ES-I3 (cell line): Measurements from ENCODE around the gene FAM229A.

Experiments used
- H3K36me3 ChIP-seq: 2 replicates; pipeline ENCODE4 v1.6.1; 2013; ENCODE audit warnings: mild to moderate bottlenecking, low read length, control low read depth, moderate library complexity; ENCODE audit not compliant: insufficient read depth
- H3K4me1 ChIP-seq: 2 replicates; pipeline ENCODE4 v1.6.1; 2013; ENCODE audit warnings: mild to moderate bottlenecking, control low read depth, low read length; ENCODE audit not compliant: insufficient read depth
- H3K9ac ChIP-seq: 2 replicates; pipeline ENCODE4 v1.6.1; 2013; ENCODE audit warnings: low read depth, mild to moderate bottlenecking, low read length, moderate library complexity
- H3K9me3 ChIP-seq: 2 replicates; pipeline ENCODE4 v1.6.1; 2013; ENCODE audit warnings: mild to moderate bottlenecking, low read length, moderate library complexity; ENCODE audit not compliant: control insufficient read depth, insufficient read depth

The FAM229A gene

GRCh38 chr1:32334864-32335534, 27.3 kb downstream of the FAM229A start:
- Histone ChIP-seq H3K9ac (peak overlapping the region; percentile 87), H3K36me3 (peaks cover 11% of the 10 kb centered on the region), H3K9me3 (no peaks in the 10 kb centered on the region), H3K4me1 (peaks cover 22% of the 10 kb centered on the region; the same call in 1 of the 2 replicates)

- peak overlapping the region; percentile 87 for H3K9ac ChIP-seq
- H3K9me3 ChIP-seq, result no peaks in the 10 kb centered on the region
- peaks cover 15% of the 10 kb centered on the region for H3K36me3 ChIP-seq
- peaks cover 22% of the 10 kb centered on the region; the same call in 1 of the 2 replicates for H3K4me1 ChIP-seq
These were observed 27.9 kb downstream of the FAM229A start for GRCh38 chr1:32334274-32334861.

DNA sequence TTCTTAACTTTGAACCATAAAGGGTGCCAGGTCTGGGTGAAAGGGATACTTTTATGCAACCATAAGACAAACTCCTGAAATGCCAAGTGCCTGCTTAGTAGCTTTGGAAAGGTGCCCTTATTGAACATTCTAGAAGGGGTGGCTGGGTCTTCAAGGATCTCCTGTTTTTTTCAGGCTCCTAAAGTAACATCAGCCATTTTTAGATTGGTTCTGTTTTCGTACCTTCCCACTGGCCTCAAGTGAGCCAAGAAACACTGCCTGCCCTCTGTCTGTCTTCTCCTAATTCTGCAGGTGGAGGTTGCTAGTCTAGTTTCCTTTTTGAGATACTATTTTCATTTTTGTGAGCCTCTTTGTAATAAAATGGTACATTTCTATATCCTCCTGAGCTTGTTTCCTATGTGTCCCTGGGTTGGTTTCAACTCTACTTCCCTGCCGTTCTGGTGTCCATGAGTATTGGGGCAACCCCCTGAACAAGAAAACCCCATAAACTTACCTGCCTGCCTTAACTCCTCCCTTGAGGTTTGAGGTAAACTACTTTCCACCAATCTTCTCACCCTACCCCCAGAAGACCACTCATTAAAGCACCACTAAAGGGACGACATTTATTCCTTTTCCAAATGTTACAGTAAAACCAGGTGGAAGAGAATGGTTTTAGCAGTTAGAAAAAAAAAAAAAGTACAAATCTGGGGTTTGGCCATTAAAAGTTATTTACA, 28.9 kb downstream of the FAM229A start:
- no peak overlapping the region for H3K9ac ChIP-seq
- H3K4me1 ChIP-seq, result peaks cover 20% of the 10 kb centered on the region; the same call in 1 of the 2 replicates
- H3K9me3 ChIP-seq, result no peaks in the 10 kb centered on the region
- peaks cover 21% of the 10 kb centered on the region for H3K36me3 ChIP-seq

GRCh38 chr1:32332290-32333079, 29.8 kb downstream of the FAM229A start:
- Histone ChIP-seq H3K36me3 (peaks cover 27% of the 10 kb centered on the region), H3K9me3 (no peaks in the 10 kb centered on the region), H3K9ac (no peak overlapping the region), H3K4me1 (peaks cover 11% of the 10 kb centered on the region; the same call in 1 of the 2 replicates)

DNA sequence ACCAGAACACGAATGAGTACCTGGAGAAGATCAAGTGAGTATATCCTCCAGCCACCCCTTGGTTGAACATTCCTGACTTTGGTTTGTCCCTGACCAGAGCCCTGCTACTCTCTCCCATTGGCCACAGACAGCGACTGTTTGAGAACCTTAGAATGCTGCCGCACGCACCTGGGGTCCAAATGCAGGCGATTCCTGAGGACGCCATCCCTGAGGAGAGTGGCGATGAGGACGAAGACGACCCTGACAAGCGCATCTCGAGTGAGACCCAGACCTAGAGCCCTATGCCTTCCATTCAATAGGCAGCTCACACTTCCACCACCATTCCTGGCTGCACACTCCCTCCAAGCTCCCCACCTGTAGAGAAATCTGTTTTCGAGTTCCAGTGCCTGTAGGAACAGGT, 30.7 kb downstream of the FAM229A start:
- H3K9ac ChIP-seq, result no peak overlapping the region
- 0 out of 2 replicates have a peak, but pooled peaks cover 3% of the 10 kb centered on the region for H3K4me1 ChIP-seq
- H3K36me3 ChIP-seq, result peaks cover 35% of the 10 kb centered on the region
- H3K9me3 ChIP-seq, result no peaks in the 10 kb centered on the region

- H3K9me3 ChIP-seq, result no peaks in the 10 kb centered on the region
- H3K4me1 ChIP-seq, result 0 out of 2 replicates have a peak, but pooled peaks cover 3% of the 10 kb centered on the region
- H3K9ac ChIP-seq, result no peak overlapping the region
- peaks cover 35% of the 10 kb centered on the region for H3K36me3 ChIP-seq
These were observed 31.6 kb downstream of the FAM229A start for GRCh38 chr1:32330558-32331151.

DNA sequence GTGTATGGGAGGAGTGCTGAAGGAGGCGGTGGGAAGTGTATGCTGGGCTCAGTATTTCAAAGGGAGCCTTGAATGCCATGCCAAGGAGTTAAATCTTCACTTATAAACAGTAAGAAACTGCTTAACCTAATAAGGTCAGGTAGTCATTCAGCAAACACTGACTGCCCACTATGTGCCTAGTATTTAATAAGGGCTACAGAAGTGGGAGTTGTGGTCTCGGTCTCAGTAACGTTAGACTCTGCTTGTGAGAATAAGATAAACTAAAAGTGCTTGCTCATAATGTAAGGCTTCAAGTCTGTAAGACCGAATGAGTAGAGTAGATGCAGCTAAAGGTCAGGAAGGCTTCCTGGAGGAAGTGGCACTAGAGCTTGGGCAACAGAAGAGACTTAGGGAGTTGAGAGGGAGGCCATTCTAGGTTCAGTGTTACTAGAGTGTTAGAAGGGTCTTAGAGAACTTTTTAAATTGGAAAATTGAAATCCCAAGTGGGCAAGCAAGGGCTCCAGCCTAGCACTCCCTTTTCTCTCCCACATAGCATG, 32.3 kb downstream of the FAM229A start:
- peaks cover 35% of the 10 kb centered on the region for H3K36me3 ChIP-seq
- H3K9me3 ChIP-seq, result no peaks in the 10 kb centered on the region
- H3K9ac ChIP-seq, result no peak overlapping the region
- 0 out of 2 replicates have a peak, but pooled peaks cover 3% of the 10 kb centered on the region for H3K4me1 ChIP-seq

DNA sequence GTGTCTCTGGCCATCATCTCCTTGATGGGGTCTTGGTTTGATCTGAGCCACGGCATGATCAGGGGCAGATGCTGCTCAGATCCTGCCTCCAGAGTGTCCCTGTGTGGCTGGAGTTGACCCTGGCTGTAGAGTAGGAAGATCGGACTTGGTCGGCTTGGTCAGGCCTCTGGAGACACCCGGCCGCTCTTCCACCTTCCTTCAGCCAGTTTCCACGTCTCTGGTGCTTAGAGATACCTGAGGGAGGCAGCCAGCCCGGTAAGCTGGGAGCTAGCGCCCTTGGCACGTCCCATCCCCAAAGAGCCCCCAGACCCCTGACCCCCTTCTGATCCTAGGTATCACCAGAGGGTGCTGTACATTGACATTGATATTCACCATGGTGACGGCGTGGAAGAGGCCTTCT, 35.1 kb downstream of the FAM229A start:
- no peaks in the 10 kb centered on the region for H3K9me3 ChIP-seq
- H3K36me3 ChIP-seq, result peaks cover 35% of the 10 kb centered on the region
- no peak overlapping the region for H3K9ac ChIP-seq
- no peaks in the 10 kb centered on the region for H3K4me1 ChIP-seq

DNA sequence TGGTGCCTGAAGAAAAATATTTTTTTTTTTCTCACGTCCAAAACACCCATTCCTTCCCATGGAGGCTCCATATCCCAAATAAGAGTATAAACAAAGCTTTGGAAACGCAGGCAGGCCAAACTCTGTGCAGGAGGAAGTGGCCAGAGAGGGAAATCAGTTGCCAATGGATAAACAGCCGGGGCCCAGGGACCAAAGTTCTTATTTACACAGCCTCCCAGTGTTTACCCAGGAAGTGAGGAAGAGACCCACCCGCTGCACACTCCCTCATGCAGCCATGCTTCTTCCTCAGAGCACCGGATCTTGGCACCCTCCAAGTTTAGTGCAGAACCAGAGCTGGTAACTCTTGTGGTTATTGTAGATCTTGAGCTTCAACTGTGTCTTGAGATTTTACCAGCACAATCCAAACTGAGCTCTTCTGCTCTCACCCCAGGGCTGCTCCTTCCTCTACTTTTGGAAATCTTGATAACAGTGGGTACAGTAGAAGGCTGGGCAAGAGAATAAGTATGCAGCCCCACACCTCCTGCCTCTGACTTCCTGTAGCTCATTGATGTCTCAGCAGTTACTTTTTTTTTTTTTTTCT, 40.5 kb downstream of the FAM229A start:
- Histone ChIP-seq H3K36me3 (peaks cover 4% of the 10 kb centered on the region), H3K9ac (no peak overlapping the region), H3K9me3 (no peaks in the 10 kb centered on the region), H3K4me1 (no peaks in the 10 kb centered on the region)

DNA sequence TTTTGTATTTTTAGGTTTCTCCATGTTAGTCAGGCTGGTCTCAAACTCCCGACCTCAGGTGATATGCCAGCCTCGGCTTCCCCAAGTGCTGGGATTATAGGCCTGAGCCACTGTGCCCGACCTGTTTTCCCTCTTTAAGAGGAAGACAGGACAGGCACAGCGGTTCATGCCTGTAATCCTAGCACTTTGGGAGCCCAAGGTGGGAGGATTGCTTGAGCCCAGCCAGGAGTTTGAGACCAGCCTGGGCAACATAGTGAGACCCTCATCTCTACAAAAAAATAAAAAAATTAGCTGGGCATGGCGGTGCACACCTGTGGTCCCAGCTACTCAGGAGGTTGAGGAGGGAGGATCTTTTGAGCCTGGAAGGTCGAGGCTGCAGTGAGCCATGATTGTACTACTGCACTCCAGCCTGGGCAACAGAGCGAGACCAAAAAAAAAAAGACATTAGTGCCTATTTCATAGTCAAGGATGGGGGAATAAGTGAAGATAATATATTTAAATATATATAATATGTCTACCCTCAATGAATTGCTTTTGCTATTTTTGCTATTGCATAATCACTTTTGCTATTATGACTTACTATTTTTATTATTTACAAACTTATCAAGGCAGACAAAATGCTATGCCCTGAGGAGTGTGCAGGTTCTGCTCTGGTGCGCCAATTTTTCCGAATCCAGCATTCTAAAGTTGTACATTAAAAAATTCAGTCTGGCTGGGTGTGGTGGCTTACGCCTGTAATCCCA, 44.0 kb downstream of the FAM229A start:
- Histone ChIP-seq H3K4me1 (no peaks in the 10 kb centered on the region), H3K9me3 (no peaks in the 10 kb centered on the region), H3K36me3 (peaks cover 3% of the 10 kb centered on the region), H3K9ac (no peak overlapping the region)

DNA sequence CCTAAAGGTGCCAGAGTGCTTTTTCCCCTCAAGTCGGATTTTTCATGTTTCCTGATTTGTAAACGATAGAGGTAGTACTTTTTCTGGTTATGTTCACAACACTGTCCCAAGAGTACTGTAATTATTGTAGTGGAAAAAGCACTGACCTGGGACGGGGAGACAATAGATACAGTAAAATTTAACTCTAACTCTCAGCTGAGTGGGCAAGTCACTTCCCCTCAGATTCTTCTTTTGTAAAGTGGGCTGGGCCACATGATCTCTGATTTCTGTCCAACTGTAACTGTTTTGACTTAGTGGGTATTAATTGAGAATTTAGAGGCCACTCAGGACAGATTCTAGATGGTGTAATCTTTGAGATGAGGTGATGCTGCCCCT, 45.4 kb downstream of the FAM229A start:
- Histone ChIP-seq H3K36me3 (peaks cover under 1% of the 10 kb centered on the region), H3K9ac (no peak overlapping the region), H3K9me3 (no peaks in the 10 kb centered on the region), H3K4me1 (no peaks in the 10 kb centered on the region)

DNA sequence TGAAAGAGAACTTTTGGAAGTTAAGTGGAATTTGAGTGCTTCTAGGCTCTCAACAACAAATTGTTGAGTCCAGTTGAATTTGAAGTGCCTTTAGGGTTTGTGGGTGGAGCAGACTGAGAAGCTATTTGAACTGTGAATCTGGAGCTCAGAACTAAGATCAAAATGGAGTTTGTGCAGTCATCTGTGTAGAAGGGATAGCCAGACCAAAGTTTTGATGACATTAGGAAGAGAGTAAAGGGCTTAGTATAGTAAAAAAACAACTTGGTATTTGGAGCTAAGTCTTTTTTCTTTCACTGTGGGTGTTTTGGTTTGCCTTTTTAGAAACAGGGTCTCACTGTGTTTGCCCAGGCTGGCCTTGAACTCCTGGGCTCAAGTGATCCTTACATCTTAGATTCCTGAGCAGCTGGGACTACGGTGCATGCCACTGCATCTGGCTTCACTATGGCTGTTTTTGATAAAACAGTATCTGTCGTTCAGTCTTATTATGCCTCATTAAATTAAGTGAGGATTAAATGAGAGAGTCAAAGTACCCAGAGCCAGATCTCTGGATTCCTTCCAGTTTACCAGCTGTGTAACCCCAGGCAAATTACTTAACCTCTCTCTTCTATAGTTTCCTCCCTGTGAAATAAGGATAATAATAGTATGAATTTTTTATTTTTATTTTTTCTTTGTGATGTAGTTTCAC, 50.4 kb downstream of the FAM229A start:
- no peaks in the 10 kb centered on the region for H3K4me1 ChIP-seq
- H3K36me3 ChIP-seq, result no peaks in the 10 kb centered on the region; the same call in 1 of the 2 replicates
- no peak overlapping the region for H3K9ac ChIP-seq
- no peaks in the 10 kb centered on the region for H3K9me3 ChIP-seq
